HCT116 (cell line): ENCODE results near the gene PHF20. TPM values are rescaled to one million over a fixed set of nuclear protein-coding genes. Genes with fewer than 3 reads are reported as not detected.

Source experiments
- ATAC-seq: fragments of 200-7000 bp; cut with Tn5 transposase; 2 replicates; pipeline ENCODE4 v1.9.1; 2020; ENCODE audit warnings: mild to moderate bottlenecking, moderate library complexity
- BruUV-seq: library from RNA; stranded (reverse); fragments of 400-500 nt; replicated peaks from 2 replicates; lab custom pipeline; 2021; lab: Mats Ljungman, UMichigan
- CTCF ChIA-PET: fragments of 300-600 bp; sonication (Branson Sonifier 250); formaldehyde crosslinking; loops from one replicate; lab custom pipeline; 2021; ENCODE audit warnings: antibody characterized with exemption; lab: Charles Lee
- POLR2A ChIA-PET: fragments of 300-600, 350-600 bp; sonication (Branson Sonifier 250); formaldehyde crosslinking; loops from one replicate; lab custom pipeline; 2021; ENCODE audit warnings: antibody characterized with exemption; lab: Charles Lee
- RAD21 ChIA-PET, 2 experiments: fragments of 300-600 bp; sonication (Branson Sonifier 250); formaldehyde crosslinking; loops; one replicate each; lab custom pipeline; 2023; ENCODE audit warnings: low total read pairs in 2 of 2; ENCODE audit not compliant: uncharacterized antibody in 2 of 2, unreplicated experiment in 2 of 2, low non-redundant PET in 1 of 2; lab: Charles Lee
- DNase-seq: peaks from one replicate; pipeline ENCODE4 v3.0.0-alpha.2; 2010; ENCODE audit warnings: low read depth, low spot score
- H2AFZ ChIP-seq: fragments of 200-600 bp; shearing (Covaris generic), sonication (generic); 2 replicates; pipeline ENCODE4 v1.6.1; 2017; ENCODE audit warnings: low read depth, mixed run types, mixed read lengths, antibody characterized with exemption, low read length; ENCODE audit not compliant: poor library complexity, severe bottlenecking
- H3K27ac ChIP-seq: 2 replicates; pipeline ENCODE4 v1.5.1; 2012; ENCODE audit warnings: low read depth, low read length
- H3K27me3 ChIP-seq: fragments of 200-600 bp; sonication (generic); 2 replicates; pipeline ENCODE4 v1.6.1; 2016; ENCODE audit warnings: mixed run types, low read length, mixed read lengths; ENCODE audit not compliant: insufficient read depth
- H3K36me3 ChIP-seq, 2 experiments: fragments of 200-500 bp in 1 of 2; fragments of 200-600 bp in 1 of 2; sonication (Bioruptor generic) in 1 of 2; sonication (generic) in 1 of 2; 2 replicates each; pipeline versions ENCODE4 v1.5.1 to v1.6.1; 2014 to 2016; ENCODE audit warnings: low read length in 2 of 2, inconsistent platforms in 1 of 2, mixed read lengths in 1 of 2, mixed run types in 1 of 2; ENCODE audit not compliant: insufficient read depth in 2 of 2, control insufficient read depth in 1 of 2
- H3K4me1 ChIP-seq, 2 experiments: fragments of 200-600 bp in 1 of 2; sonication (generic) in 1 of 2; 2 replicates each; pipeline versions ENCODE4 v1.5.1 to v1.6.1; 2012 to 2017; ENCODE audit warnings: low read length in 2 of 2, inconsistent platforms in 1 of 2, mild to moderate bottlenecking in 1 of 2, mixed read lengths in 1 of 2, mixed run types in 1 of 2, moderate library complexity in 1 of 2; ENCODE audit not compliant: insufficient read depth in 2 of 2, control insufficient read depth in 1 of 2
- H3K4me2 ChIP-seq: fragments of 200-600 bp; sonication (generic); 2 replicates; pipeline ENCODE4 v1.6.1; 2017; ENCODE audit warnings: mixed run types, low read length, mixed read lengths
- H3K4me3 ChIP-seq, 2 experiments: fragments of 200-600 bp in 1 of 2; sonication (generic) in 1 of 2; replicated peaks in 1 of 2; 2 replicates each; pipeline ENCODE4 v1.5.1; 2011 to 2016; ENCODE audit warnings: low read length in 2 of 2, control low read depth in 1 of 2, low read depth in 1 of 2, mild to moderate bottlenecking in 1 of 2, mixed read lengths in 1 of 2, mixed run types in 1 of 2
- H3K79me2 ChIP-seq: fragments of 200-600 bp; sonication (generic); 2 replicates; pipeline ENCODE4 v1.6.1; 2017; ENCODE audit warnings: mild to moderate bottlenecking, mixed run types, low read length, moderate library complexity, mixed read lengths; ENCODE audit not compliant: insufficient read depth
- H3K9ac ChIP-seq: fragments of 200-600 bp; sonication (generic); 2 replicates; pipeline ENCODE4 v1.6.1; 2016; ENCODE audit warnings: low read length, mixed read lengths
- H3K9me2 ChIP-seq: fragments of 200-600 bp; sonication (generic), shearing (Covaris generic); 2 replicates; pipeline ENCODE4 v1.6.1; 2017; ENCODE audit warnings: mixed run types, mild to moderate bottlenecking, moderate library complexity; ENCODE audit not compliant: insufficient read depth
- H3K9me3 ChIP-seq, 2 experiments: fragments of 200-500 bp in 1 of 2; fragments of 200-600 bp in 1 of 2; sonication (Bioruptor generic) in 1 of 2; sonication (generic) in 1 of 2; 2 replicates each; pipeline ENCODE4 v1.6.1; 2014 to 2017; ENCODE audit warnings: low read length in 2 of 2, mixed read lengths in 2 of 2, inconsistent platforms in 1 of 2, low read depth in 1 of 2, mild to moderate bottlenecking in 1 of 2, mixed run types in 1 of 2, moderate library complexity in 1 of 2; ENCODE audit not compliant: control insufficient read depth in 1 of 2, insufficient read depth in 1 of 2
- H4K20me1 ChIP-seq: fragments of 200-600 bp; sonication (generic), shearing (Covaris generic); 2 replicates; pipeline ENCODE4 v1.6.1; 2017; ENCODE audit warnings: mixed run types, mild to moderate bottlenecking, moderate library complexity; ENCODE audit not compliant: insufficient read depth
- ATF3 ChIP-seq: IDR thresholded peaks from 2 replicates; pipeline ENCODE4 v1.6.1; 2012
- CEBPB ChIP-seq: IDR thresholded peaks from 2 replicates; pipeline ENCODE4 v1.6.1; 2012; ENCODE audit warnings: low read depth
- CTCF ChIP-seq, 3 experiments: fragments of 200-600 bp in 1 of 3; sonication (generic) in 1 of 3; IDR thresholded peaks in 2 of 3; conservative IDR thresholded peaks in 1 of 3; 2 replicates each; pipeline ENCODE4 v1.5.1; 2012 to 2017; ENCODE audit warnings: low read depth in 2 of 3, low read length in 2 of 3, antibody characterized with exemption in 1 of 3, borderline replicate concordance in 1 of 3, control low read depth in 1 of 3, mild to moderate bottlenecking in 1 of 3, mixed read lengths in 1 of 3, mixed run types in 1 of 3, moderate library complexity in 1 of 3; ENCODE audit not compliant: insufficient read depth in 1 of 3
- EGR1 ChIP-seq: IDR thresholded peaks from 2 replicates; pipeline ENCODE4 v1.6.1; 2012; ENCODE audit warnings: low read depth
- ELF1 ChIP-seq: IDR thresholded peaks from 2 replicates; pipeline ENCODE4 v1.6.1; 2012; ENCODE audit warnings: low read depth, borderline replicate concordance
- EZH2 ChIP-seq: fragments of 200-600 bp; sonication (generic); IDR thresholded peaks from 2 replicates; pipeline ENCODE4 v1.6.1; 2017; ENCODE audit warnings: antibody characterized with exemption, mixed run types
- MAX ChIP-seq: IDR thresholded peaks from 2 replicates; pipeline ENCODE4 v1.6.1; 2012
- POLR2A ChIP-seq: IDR thresholded peaks from 2 replicates; pipeline ENCODE4 v1.7.0; 2011; ENCODE audit warnings: borderline replicate concordance; ENCODE audit not compliant: insufficient read depth, insufficient read length; ENCODE audit errors: extremely low read depth
- REST ChIP-seq: IDR thresholded peaks from 2 replicates; pipeline ENCODE4 v1.6.1; 2012; ENCODE audit warnings: low read depth
- SIN3A ChIP-seq: IDR thresholded peaks from 2 replicates; pipeline ENCODE4 v1.6.1; 2012; ENCODE audit warnings: low read depth
- SP1 ChIP-seq: IDR thresholded peaks from 2 replicates; pipeline ENCODE4 v1.6.1; 2012; ENCODE audit warnings: low read depth
- SRF ChIP-seq: IDR thresholded peaks from 2 replicates; pipeline ENCODE4 v1.6.1; 2012; ENCODE audit warnings: low read depth
- TCF7L2 ChIP-seq: IDR thresholded peaks from 2 replicates; pipeline ENCODE4 v1.7.0; 2011; ENCODE audit warnings: borderline replicate concordance, inconsistent platforms; ENCODE audit not compliant: insufficient read depth, insufficient read length; ENCODE audit errors: extremely low read depth
- YY1 ChIP-seq: IDR thresholded peaks from 2 replicates; pipeline ENCODE4 v1.6.1; 2011; ENCODE audit warnings: low read length, low read depth, moderate library complexity, mild to moderate bottlenecking; ENCODE audit not compliant: insufficient replicate concordance; ENCODE audit errors: extremely low read depth
- ZBTB33 ChIP-seq: IDR thresholded peaks from 2 replicates; pipeline ENCODE4 v1.6.1; 2011; ENCODE audit warnings: mild to moderate bottlenecking, low read length, moderate library complexity; ENCODE audit not compliant: insufficient replicate concordance; ENCODE audit errors: extremely low read depth
- ZFX ChIP-seq: fragments of 450-650 bp; IDR thresholded peaks from 2 replicates; pipeline ENCODE4 v1.6.1; 2017
- ZNF274 ChIP-seq: fragments of 200-500 bp; sonication (Bioruptor generic); IDR thresholded peaks from 2 replicates; pipeline ENCODE4 v1.6.1; 2014; ENCODE audit warnings: mild to moderate bottlenecking, low read depth, low read length, inconsistent platforms
- intact Hi-C: fragments of 100-400 bp; cut with micrococcal nuclease; formaldehyde crosslinking; loops from 2 replicates; pipeline ENCODE4 v1.10.0; 2022
- total RNA-seq: library from RNA; stranded (reverse); gene quantifications from one replicate; pipeline ENCODE4 v1.2.1, GENCODE V29; 2021; ENCODE audit not compliant: unreplicated experiment

The PHF20 gene
- total RNA-seq, 1 experiment from 2014 or later, result 40.8 TPM

- ATAC-seq (no peak), DNase-seq (no peak)
- H3K79me2 ChIP-seq, result peaks cover 16% of the 10 kb centered on the region
- ChIA-PET CTCF (interaction anchor here (1.5 kb wide), 1 partner anchor 342 kb away, joined by 3 read pairs; no protein-coding TSS in a partner anchor), RAD21 (no interaction called here), POLR2A (interaction anchor here (1.9 kb wide), 1 partner anchor 54 kb away, joined by 4 read pairs; the partner anchor contains the start of gene RBM39)
- no peaks in the 10 kb centered on the region for H3K4me1 ChIP-seq
- H3K4me3 ChIP-seq, result no peak overlapping the region
- no peaks in the 10 kb centered on the region for H3K27me3 ChIP-seq
- H3K9ac ChIP-seq, result no peak overlapping the region
- no peak overlapping the region for H3K27ac ChIP-seq
- no peaks in the 10 kb centered on the region for H3K9me2 ChIP-seq
- no peak overlapping the region for H2AFZ ChIP-seq
- BruUV-seq, result no TSS peak
- H3K4me2 ChIP-seq, result no peak overlapping the region
- no peaks in the 10 kb centered on the region; a peak in 1 of 4 replicates for H3K36me3 ChIP-seq
- intact Hi-C loops, result no loop called here
- H4K20me1 ChIP-seq, result peaks cover 5% of the 10 kb centered on the region; the same call in 1 of the 2 replicates
- TF ChIP-seq POLR2A (no peak), EZH2 (no peak), EGR1 (no peak), ZNF274 (no peak), ELF1 (no peak), SIN3A (no peak), REST (no peak), ATF3 (no peak), TCF7L2 (no peak), ZFX (no peak), YY1 (no peak), CEBPB (no peak), MAX (no peak), CTCF (IDR thresholded peaks at IDR 0.05 in 2 of 3, conservative IDR thresholded peaks at IDR 0.05 in 1 of 3; ENCODE audit: borderline replicate concordance in 1 of 3, insufficient read depth in 1 of 3, low read depth in 2 of 3, low read length in 2 of 3) (no peak), SP1 (no peak), SRF (no peak), ZBTB33 (no peak)
- H3K9me3 ChIP-seq, result no peaks in the 10 kb centered on the region
Observed at GRCh38 chr20:35796571-35796970, 24.8 kb downstream of the PHF20 start.
